NCI-H1436 treated with DMSO at 0.1 percent for 48 hours (cell line): Measurements from ENCODE around the gene MIA.
"Not testable (repeated sequence)": the region's sequence is repeated elsewhere in the genome, so short reads cannot be mapped to it uniquely, and the experiment has no call there.

Experiments
- DNase-seq: peaks from one replicate; lab custom pipeline; 2025; lab: John Stamatoyannopoulos, UW

The MIA gene

GRCh38 chr19:40750874-40751537, 24.3 kb upstream of the MIA start, which contains the start of gene SNRPA:
Gene SNRPA, plus strand, starts transcription at chr19:40751203. Its CDS starts 206 bp downstream, at chr19:40751409.
- DNase-seq: peak; percentile 74

- no peak for DNase-seq
Observed at GRCh38 chr19:40752257-40752781, 23.0 kb upstream of the MIA start.

- no peak for DNase-seq
Observed at GRCh38 chr19:40754611-40755247, 20.6 kb upstream of the MIA start.

- DNase-seq: no peak
Observed at GRCh38 chr19:40755248-40755624, 20.1 kb upstream of the MIA start.

GRCh38 chr19:40755791-40756190, 19.5 kb upstream of the MIA start:
- no peak for DNase-seq

GRCh38 chr19:40756502-40757110, 18.7 kb upstream of the MIA start:
- DNase-seq: no peak

GRCh38 chr19:40758491-40758890, 16.8 kb upstream of the MIA start:
- no peak for DNase-seq

GRCh38 chr19:40759352-40759751, 16.0 kb upstream of the MIA start:
- no peak for DNase-seq

GRCh38 chr19:40762754-40763470, 12.4 kb upstream of the MIA start:
- no peak for DNase-seq

GRCh38 chr19:40763526-40763925, 11.8 kb upstream of the MIA start:
- no peak for DNase-seq

GRCh38 chr19:40763963-40764362, 11.4 kb upstream of the MIA start:
- DNase-seq: no peak

- not testable (repeated sequence) for DNase-seq
Observed at GRCh38 chr19:40766385-40766784, 8.9 kb upstream of the MIA start.

GRCh38 chr19:40768869-40769268, 6.5 kb upstream of the MIA start:
- no peak for DNase-seq

GRCh38 chr19:40771101-40771862, 4.0 kb upstream of the MIA start:
- not testable (repeated sequence) for DNase-seq

- DNase-seq: no peak
Observed at GRCh38 chr19:40775632-40776022, 306 bp downstream of the MIA start.

GRCh38 chr19:40776364-40776763, 1.0 kb downstream of the MIA start:
- no peak for DNase-seq

GRCh38 chr19:40776932-40777644, 1.8 kb downstream of the MIA start:
- peak; percentile 83 for DNase-seq

- DNase-seq: no peak
Observed at GRCh38 chr19:40777645-40777936, 2.3 kb downstream of the MIA start.

- DNase-seq: peak; percentile 98
Observed at GRCh38 chr19:40777937-40778705, 2.8 kb downstream of the MIA start, which contains the start of gene RAB4B. Gene RAB4B, plus strand, starts transcription at chr19:40778247. Its CDS starts 129 bp downstream, at chr19:40778376.

GRCh38 chr19:40778706-40779284, 3.5 kb downstream of the MIA start:
- DNase-seq: no peak
